Mesodermal cell (in vitro differentiated cells): Measurements from ENCODE around the gene UVRAG.
"Not testable (repeated sequence)": the region's sequence is repeated elsewhere in the genome, so short reads cannot be mapped to it uniquely, and the experiment has no call there.

Experiments
- H3K27ac ChIP-seq: 2 replicates; pipeline ENCODE4 v1.7.0; 2013; ENCODE audit warnings: mild to moderate bottlenecking, low read depth, low read length, moderate library complexity; ENCODE audit not compliant: severe bottlenecking
- H3K36me3 ChIP-seq: 2 replicates; pipeline ENCODE4 v1.7.1; 2013; ENCODE audit warnings: mild to moderate bottlenecking, low read length, moderate library complexity; ENCODE audit not compliant: control insufficient read depth, insufficient read depth
- H3K4me1 ChIP-seq: one replicate; pipeline ENCODE4 v1.7.1; 2013; ENCODE audit warnings: mild to moderate bottlenecking, low read length; ENCODE audit not compliant: insufficient read depth, control insufficient read depth, poor library complexity, severe bottlenecking
- H3K4me3 ChIP-seq: 2 replicates; pipeline ENCODE4 v1.7.0; 2013; ENCODE audit warnings: low read length, control low read depth, mild to moderate bottlenecking; ENCODE audit not compliant: insufficient read depth, poor library complexity, severe bottlenecking; ENCODE audit errors: extremely low read depth
- H3K9me3 ChIP-seq: 2 replicates; pipeline ENCODE4 v1.7.1; 2013; ENCODE audit warnings: mild to moderate bottlenecking, low read length, moderate library complexity; ENCODE audit not compliant: control insufficient read depth
- WGBS, 2 experiments: methylation state at CpG; one replicate each; pipeline ENCODE4 v1.1.5; 2013; ENCODE audit warnings: missing lambda C conversion rate in 2 of 2; ENCODE audit not compliant: insufficient coverage in 2 of 2; 5-methylcytosine and 5-hydroxymethylcytosine counted together

Gene UVRAG

GRCh38 chr11:76069001-76069400, 254.0 kb downstream of the UVRAG start:
- Histone ChIP-seq H3K4me1 (no peaks in the 10 kb centered on the region), H3K9me3 (no peaks in the 10 kb centered on the region), H3K4me3 (no peak overlapping the region), H3K27ac (no peak overlapping the region), H3K36me3 (no peaks in the 10 kb centered on the region)

- Histone ChIP-seq H3K27ac (no peak overlapping the region), H3K4me1 (peaks cover 6% of the 10 kb centered on the region), H3K9me3 (no peaks in the 10 kb centered on the region), H3K36me3 (no peaks in the 10 kb centered on the region), H3K4me3 (no peak overlapping the region)
Measured at GRCh38 chr11:76071090-76071489, 256.1 kb downstream of the UVRAG start.

GRCh38 chr11:76073724-76074123, 258.7 kb downstream of the UVRAG start:
- no CpG with 5 or more reads among the region's 1 CpG for WGBS, 2 experiments
- H3K9me3 ChIP-seq: no peaks in the 10 kb centered on the region

GRCh38 chr11:76074148-76075095, 259.4 kb downstream of the UVRAG start:
- 80 to 86% methylated on average over 1 of the region's 1 CpG for WGBS, 2 experiments
- Histone ChIP-seq H3K4me3 (no peak overlapping the region), H3K36me3 (no peaks in the 10 kb centered on the region), H3K4me1 (peaks cover 12% of the 10 kb centered on the region), H3K27ac (peak overlapping the region; percentile 20), H3K9me3 (no peaks in the 10 kb centered on the region)

More at GRCh38 chr11:76073724-76074123, 258.7 kb downstream of the UVRAG start:
- H3K36me3 ChIP-seq: no peaks in the 10 kb centered on the region
- peaks cover 12% of the 10 kb centered on the region for H3K4me1 ChIP-seq
- H3K27ac ChIP-seq: no peak overlapping the region
- H3K4me3 ChIP-seq: no peak overlapping the region

- Histone ChIP-seq H3K27ac (no peak overlapping the region), H3K36me3 (no peaks in the 10 kb centered on the region), H3K4me1 (peaks cover 12% of the 10 kb centered on the region), H3K4me3 (no peak overlapping the region), H3K9me3 (no peaks in the 10 kb centered on the region)
- WGBS, 2 experiments: 100% methylated on average over 2 of the region's 2 CpGs
Measured at GRCh38 chr11:76075716-76076115, 260.7 kb downstream of the UVRAG start.

GRCh38 chr11:76076253-76076652, 261.2 kb downstream of the UVRAG start:
- not testable (repeated sequence) for H3K9me3 ChIP-seq, H3K27ac ChIP-seq, H3K36me3 ChIP-seq, H3K4me3 ChIP-seq
- peaks cover 12% of the 10 kb centered on the region for H3K4me1 ChIP-seq
- WGBS, 2 experiments: 89 to 100% methylated on average over 2 to 3 of the region's 4 CpGs

- H3K27ac ChIP-seq: no peak overlapping the region
- H3K4me3 ChIP-seq: no peak overlapping the region
- 100% methylated on average over 1 of the region's 1 CpG; no CpG with 5 or more reads in 1 of the 2 experiments for WGBS, 2 experiments
- H3K36me3 ChIP-seq: no peaks in the 10 kb centered on the region
- no peaks in the 10 kb centered on the region for H3K9me3 ChIP-seq
- peaks cover 12% of the 10 kb centered on the region for H3K4me1 ChIP-seq
Measured at GRCh38 chr11:76076749-76077148, 261.7 kb downstream of the UVRAG start.

GRCh38 chr11:76077575-76078150, 262.7 kb downstream of the UVRAG start:
- Histone ChIP-seq H3K36me3 (no peaks in the 10 kb centered on the region), H3K9me3 (no peaks in the 10 kb centered on the region), H3K4me3 (no peak overlapping the region), H3K27ac (no peak overlapping the region), H3K4me1 (peaks cover 12% of the 10 kb centered on the region)
- WGBS, 2 experiments: 89 to 90% methylated on average over 1 of the region's 1 CpG

GRCh38 chr11:76081084-76081483, 266.1 kb downstream of the UVRAG start:
- H3K36me3 ChIP-seq, H3K4me3 ChIP-seq, H3K9me3 ChIP-seq, H3K27ac ChIP-seq: not testable (repeated sequence)
- H3K4me1 ChIP-seq: peaks cover 15% of the 10 kb centered on the region
- WGBS, 2 experiments: 91 to 98% methylated on average over 3 to 5 of the region's 5 CpGs

- Histone ChIP-seq H3K9me3 (no peaks in the 10 kb centered on the region), H3K4me1 (peaks cover 9% of the 10 kb centered on the region), H3K4me3 (no peak overlapping the region), H3K36me3 (no peaks in the 10 kb centered on the region), H3K27ac (no peak overlapping the region)
- 80 to 89% methylated on average over 2 to 3 of the region's 7 CpGs for WGBS, 2 experiments
Measured at GRCh38 chr11:76083563-76084451, 268.8 kb downstream of the UVRAG start.
